Right atrium auricular region (tissue), 2 donors: ENCODE data around the gene SYNE2. TPM values are rescaled to one million over a fixed set of nuclear protein-coding genes. Genes with fewer than 3 reads are reported as not detected.
"Not testable (repeated sequence)": the region's sequence is repeated elsewhere in the genome, so short reads cannot be mapped to it uniquely, and the experiment has no call there.

Experiments
- DNase-seq: peaks from one replicate; pipeline ENCODE4 v3.0.0-alpha.2; 2019; ENCODE audit warnings: low spot score
- H3K27ac ChIP-seq, 2 donors: fragments of 200-600 bp; sonication (generic); 1 replicate in 1 of 2; 2 replicates in 1 of 2; pipeline ENCODE4 v1.5.1; 2016 to 2019
- H3K27me3 ChIP-seq, 2 donors: fragments of 200-600 bp; sonication (generic); one replicate each; pipeline versions ENCODE4 v1.5.1 to v1.6.0; 2017 to 2019
- H3K36me3 ChIP-seq: fragments of 200-600 bp; sonication (generic); one replicate; pipeline ENCODE4 v1.5.1; 2016
- H3K4me1 ChIP-seq, 2 donors: fragments of 200-600 bp; sonication (generic); one replicate each; pipeline versions ENCODE4 v1.5.1 to v1.6.0; 2017 to 2019
- H3K4me3 ChIP-seq, 2 donors: fragments of 200-600 bp; sonication (generic); 1 replicate in 1 of 2; 2 replicates in 1 of 2; pipeline ENCODE4 v1.5.1; 2017 to 2019; ENCODE audit warnings: mild to moderate bottlenecking in 1 of 2, moderate library complexity in 1 of 2
- H3K9me3 ChIP-seq, 2 donors: fragments of 200-600 bp; sonication (generic); one replicate each; pipeline ENCODE4 v1.5.1; 2019
- total RNA-seq, 2 donors: library from RNA; depleted of rRNA; stranded (reverse); fragments of >200 nt; gene quantifications; one replicate each; pipeline ENCODE4 v1.1.0, GENCODE V29; 2016
- TF ChIP-seq, protein P1 (sequence below), 2 donors: fragments of 200-600 bp; sonication (generic); IDR thresholded peaks; one replicate each; pipeline ENCODE4 v1.5.1; 2019; ENCODE audit warnings: antibody characterized with exemption in 2 of 2

The SYNE2 gene
- total RNA-seq, 2 donors from 2014 or later = 149 to 202 TPM

DNA sequence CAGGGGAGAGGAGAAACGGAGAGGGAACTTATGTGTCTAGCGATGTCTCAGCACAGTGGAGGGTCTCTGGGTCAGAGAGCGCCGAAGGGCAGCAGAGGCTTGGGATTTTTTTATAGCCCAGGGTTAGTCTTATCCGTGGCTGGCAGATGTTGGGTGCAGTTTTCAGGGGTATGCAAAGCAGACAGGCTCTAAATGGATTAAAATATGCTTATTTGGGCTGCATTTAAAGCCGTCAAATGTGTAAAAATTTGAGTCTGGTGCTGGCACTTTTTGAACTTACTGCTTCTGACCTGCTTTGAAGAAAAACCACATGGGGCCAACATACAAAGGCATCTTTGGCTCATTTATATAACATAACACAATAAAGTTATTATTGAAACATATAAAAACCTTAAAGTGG, 262.6 kb downstream of the SYNE2 start:
- Histone ChIP-seq H3K27me3 (no peaks in the 10 kb centered on the region), H3K36me3 (no peaks in the 10 kb centered on the region), H3K27ac (peak overlapping the region; percentile 43 to 67), H3K9me3 (no peaks in the 10 kb centered on the region), H3K4me1 (peaks cover 0 to 10% of the 10 kb centered on the region in 2 donors), H3K4me3 (no peak overlapping the region)
- no peak for DNase-seq
- TF ChIP-seq, protein P1, sequence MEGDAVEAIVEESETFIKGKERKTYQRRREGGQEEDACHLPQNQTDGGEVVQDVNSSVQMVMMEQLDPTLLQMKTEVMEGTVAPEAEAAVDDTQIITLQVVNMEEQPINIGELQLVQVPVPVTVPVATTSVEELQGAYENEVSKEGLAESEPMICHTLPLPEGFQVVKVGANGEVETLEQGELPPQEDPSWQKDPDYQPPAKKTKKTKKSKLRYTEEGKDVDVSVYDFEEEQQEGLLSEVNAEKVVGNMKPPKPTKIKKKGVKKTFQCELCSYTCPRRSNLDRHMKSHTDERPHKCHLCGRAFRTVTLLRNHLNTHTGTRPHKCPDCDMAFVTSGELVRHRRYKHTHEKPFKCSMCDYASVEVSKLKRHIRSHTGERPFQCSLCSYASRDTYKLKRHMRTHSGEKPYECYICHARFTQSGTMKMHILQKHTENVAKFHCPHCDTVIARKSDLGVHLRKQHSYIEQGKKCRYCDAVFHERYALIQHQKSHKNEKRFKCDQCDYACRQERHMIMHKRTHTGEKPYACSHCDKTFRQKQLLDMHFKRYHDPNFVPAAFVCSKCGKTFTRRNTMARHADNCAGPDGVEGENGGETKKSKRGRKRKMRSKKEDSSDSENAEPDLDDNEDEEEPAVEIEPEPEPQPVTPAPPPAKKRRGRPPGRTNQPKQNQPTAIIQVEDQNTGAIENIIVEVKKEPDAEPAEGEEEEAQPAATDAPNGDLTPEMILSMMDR (IDR thresholded peaks at IDR 0.05) = no peak

DNA sequence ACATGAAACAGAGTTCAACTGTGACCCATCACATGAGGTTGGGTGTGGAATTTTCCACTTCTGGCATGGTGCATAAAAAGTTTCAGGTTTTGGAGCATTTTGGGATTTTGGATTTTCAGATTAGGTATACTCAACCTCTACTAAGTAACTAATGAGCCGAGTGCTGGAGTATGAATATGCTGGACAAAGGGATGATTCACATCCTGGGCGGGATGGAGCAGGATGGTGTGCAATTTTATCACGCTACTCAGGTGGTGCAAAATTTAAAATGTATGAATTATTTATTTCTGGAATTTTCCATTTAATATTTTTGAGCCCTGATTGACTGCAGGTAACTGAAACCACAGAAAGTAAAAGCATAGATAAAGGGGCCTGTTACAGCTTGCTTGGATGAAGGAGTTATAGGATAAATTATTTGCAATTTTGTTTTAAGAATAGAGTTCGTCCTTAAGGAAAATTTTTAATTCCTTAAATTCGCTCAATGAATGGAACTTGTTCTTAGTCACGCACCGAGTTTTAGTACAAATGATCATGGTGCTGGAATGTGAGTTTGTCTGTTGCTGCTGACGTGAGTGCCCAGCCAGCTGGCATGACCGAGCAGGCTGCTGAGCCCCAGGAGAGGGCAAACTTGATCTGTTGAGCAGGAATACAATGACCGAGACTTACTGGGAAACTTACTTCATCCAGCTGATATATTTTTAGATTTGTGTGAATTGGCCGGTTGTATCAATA, 265.0 kb downstream of the SYNE2 start:
- H3K4me3 ChIP-seq = no peak overlapping the region
- peaks cover 17% of the 10 kb centered on the region for H3K36me3 ChIP-seq

DNA sequence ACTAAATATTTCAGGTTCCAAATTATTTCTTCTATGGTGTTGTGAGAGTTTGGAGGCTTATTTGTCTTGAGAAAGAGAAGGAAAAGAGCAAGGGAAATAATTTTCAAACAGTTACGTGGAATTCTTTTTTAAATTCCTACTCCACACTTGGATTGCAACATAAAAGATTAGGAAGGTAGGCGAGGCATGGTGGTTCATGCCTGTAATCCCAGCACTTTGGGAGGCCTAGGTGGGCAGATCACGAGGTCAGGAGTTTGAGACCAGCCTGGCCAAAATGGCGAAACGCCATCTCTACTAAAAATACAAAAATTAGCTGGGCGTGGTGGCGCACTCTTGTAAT, 265.6 kb downstream of the SYNE2 start:
- not testable (repeated sequence) for H3K9me3 ChIP-seq, H3K4me3 ChIP-seq, DNase-seq, H3K4me1 ChIP-seq, H3K27me3 ChIP-seq
- peak overlapping the region; percentile 72 to 86 for H3K27ac ChIP-seq
- H3K36me3 ChIP-seq = peaks cover 22% of the 10 kb centered on the region

More for the DNA sequence above, 265.0 kb downstream of the SYNE2 start:
- no peaks in the 10 kb centered on the region for H3K27me3 ChIP-seq
- H3K27ac ChIP-seq = peak overlapping the region; percentile 72 to 86
- H3K9me3 ChIP-seq = no peaks in the 10 kb centered on the region
- DNase-seq = peak; percentile 73
- peaks cover 0 to 10% of the 10 kb centered on the region in 2 donors for H3K4me1 ChIP-seq
- TF ChIP-seq, protein P1 (IDR thresholded peaks at IDR 0.05) = no peak

DNA sequence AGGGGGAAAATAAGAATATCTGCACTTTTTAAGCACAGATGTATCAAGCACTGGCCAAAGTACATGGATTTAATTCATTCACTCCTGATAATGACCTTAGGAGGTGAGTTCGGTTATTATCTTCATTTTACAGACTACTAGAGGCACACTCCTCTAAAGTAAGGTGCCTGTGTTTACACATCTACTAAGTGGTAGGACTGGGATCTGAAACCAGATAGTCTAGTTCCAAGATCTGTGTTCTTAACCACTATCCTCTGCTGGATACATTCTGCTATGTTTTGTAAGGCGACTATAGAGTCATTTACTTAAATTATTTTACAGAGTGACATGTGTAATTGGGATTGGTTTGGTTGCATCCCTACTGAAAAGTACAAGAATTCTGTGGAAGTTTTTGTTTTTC, 266.1 kb downstream of the SYNE2 start:
- no peaks in the 10 kb centered on the region for H3K27me3 ChIP-seq
- peaks cover 0 to 4% of the 10 kb centered on the region in 2 donors for H3K4me1 ChIP-seq
- DNase-seq = no peak
- H3K27ac ChIP-seq = peak overlapping the region; percentile 72 to 86
- TF ChIP-seq, protein P1 (IDR thresholded peaks at IDR 0.05) = no peak
- no peaks in the 10 kb centered on the region for H3K9me3 ChIP-seq
- H3K36me3 ChIP-seq = peaks cover 24% of the 10 kb centered on the region
- no peak overlapping the region for H3K4me3 ChIP-seq

DNA sequence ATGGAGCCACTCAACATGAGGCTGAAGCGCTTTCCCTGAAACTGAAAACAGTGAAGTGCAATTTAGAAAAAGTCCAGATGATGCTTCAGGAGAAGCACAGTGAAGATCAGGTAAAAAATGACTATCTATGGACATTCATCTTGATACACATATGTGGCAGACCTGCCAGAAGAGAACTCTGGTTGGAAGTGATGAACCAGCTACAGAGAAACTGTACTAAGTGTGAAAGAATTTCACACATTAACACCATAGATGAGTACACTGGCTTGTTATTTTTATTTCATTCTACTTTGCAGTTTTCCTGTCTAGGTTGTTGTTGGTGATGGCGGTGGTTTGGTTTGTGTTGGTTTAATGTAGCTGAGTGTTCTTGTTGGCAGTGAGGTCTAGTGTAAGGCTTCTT, 266.7 kb downstream of the SYNE2 start:
- Histone ChIP-seq H3K4me1 (peaks cover 0 to 4% of the 10 kb centered on the region in 2 donors), H3K27me3 (no peaks in the 10 kb centered on the region), H3K27ac (peak overlapping the region in 1 of 2 donors; percentile 86), H3K9me3 (no peaks in the 10 kb centered on the region), H3K36me3 (peaks cover 30% of the 10 kb centered on the region), H3K4me3 (no peak overlapping the region)
- TF ChIP-seq, protein P1 (IDR thresholded peaks at IDR 0.05) = no peak
- no peak for DNase-seq

DNA sequence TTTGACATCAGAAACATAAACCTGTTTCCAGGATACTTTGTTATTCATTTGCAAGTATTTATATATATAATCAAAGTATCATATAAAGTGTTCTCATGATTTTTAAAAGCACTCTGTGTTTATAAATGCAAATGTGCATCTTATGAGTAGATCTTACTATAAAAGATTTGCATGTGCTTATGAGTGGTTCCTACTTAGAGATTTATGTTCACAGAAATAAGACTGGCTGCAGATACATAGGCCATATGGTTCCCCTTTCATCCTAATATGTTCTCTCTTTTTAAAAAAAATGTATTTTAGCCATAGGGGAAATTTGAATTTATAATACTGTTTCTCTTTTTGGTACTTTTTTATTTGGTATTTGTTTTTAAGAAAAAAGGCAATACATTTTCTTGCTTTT, 267.2 kb downstream of the SYNE2 start:
- TF ChIP-seq, protein P1 (IDR thresholded peaks at IDR 0.05) = no peak
- Histone ChIP-seq H3K27me3 (no peaks in the 10 kb centered on the region), H3K9me3 (no peaks in the 10 kb centered on the region), H3K36me3 (peaks cover 33% of the 10 kb centered on the region), H3K4me1 (peaks cover 0 to 4% of the 10 kb centered on the region in 2 donors), H3K4me3 (no peak overlapping the region), H3K27ac (peak overlapping the region in 1 of 2 donors; percentile 86)
- DNase-seq = no peak
